Measurements from ENCODE around the gene SLC6A5.

Gene SLC6A5

GRCh38 chr11:20671856-20672546 is 72.6 kb downstream of the SLC6A5 start:
- DNase-seq = no peak

DNA sequence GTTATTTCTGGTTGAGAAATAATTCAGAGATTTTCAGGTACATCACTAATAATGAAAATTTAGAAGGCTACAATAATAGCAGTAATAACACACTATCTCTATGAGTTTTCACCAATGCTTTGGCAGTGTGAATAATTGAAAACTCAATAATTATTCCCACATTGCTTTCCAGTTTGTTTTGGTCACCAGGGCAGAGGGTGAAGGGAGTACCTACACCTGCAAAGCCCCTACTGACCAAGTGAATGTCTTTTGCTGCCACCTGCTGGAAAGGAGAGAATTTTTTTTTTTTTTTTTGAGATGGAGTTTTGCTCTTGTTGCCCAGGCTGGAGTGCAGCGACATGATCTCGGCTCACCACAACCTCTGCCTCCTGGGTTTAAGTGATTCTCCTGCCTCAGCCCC is 73.2 kb downstream of the SLC6A5 start:
- no peak for DNase-seq

DNA sequence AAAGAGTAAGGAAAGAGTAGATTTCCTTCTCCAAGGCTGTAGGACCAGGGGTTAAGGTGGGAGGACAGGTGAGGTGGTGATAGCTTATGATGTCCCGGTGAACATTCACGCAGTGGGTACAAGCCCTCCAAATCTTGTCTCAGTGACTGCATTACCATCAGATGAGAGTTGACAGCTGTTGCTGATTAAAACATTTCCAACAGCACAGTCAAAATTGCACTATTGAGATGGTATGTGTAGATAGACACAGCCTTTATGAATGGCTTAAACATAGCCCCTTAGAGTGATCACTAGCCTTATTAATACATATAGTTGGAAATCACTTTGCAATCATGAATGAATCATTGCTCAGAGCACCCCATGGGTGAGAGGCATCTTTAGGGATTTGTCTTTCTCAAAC is 77.2 kb downstream of the SLC6A5 start:
- DNase-seq = no peak

GRCh38 chr11:20688761-20689160 is 89.4 kb downstream of the SLC6A5 start:
- DNase-seq = no peak

DNA sequence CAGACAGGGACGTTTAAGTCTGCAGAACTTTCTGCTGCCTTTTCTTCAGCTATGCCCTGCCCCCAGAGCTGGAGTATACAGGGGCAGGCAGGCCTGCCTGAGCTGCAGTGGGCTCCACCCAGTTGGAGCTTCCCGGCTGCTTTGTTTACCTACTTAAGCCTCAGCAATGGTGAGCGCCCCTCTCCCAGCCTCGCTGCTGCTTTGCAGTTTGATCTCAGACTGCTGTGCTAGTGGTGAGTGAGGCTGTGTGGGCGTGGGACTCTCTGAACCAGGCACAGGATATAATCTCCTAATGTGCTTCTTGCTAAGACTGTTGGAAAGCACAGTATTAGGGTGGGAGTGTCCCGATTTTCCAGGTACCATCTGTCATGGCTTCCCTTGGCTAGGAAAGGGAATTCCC is 108.5 kb downstream of the SLC6A5 start:
- DNase-seq = no peak

Data from activated CD4-positive, CD25-positive, alpha-beta regulatory T cell treated with anti-CD3 and anti-CD28 coated beads, Interleukin-2, amount 50 U/mL, for 72 hours (primary cell).